Endodermal cell (in vitro differentiated cells): Measurements from ENCODE around the gene PARD3B. TPM values are rescaled to one million over a fixed set of nuclear protein-coding genes. Genes with fewer than 3 reads are reported as not detected.

Source experiments
- DNase-seq: peaks from one replicate; pipeline ENCODE4 v3.0.0-alpha.2; 2017
- H3K27ac ChIP-seq: 2 replicates; pipeline ENCODE4 v1.5.1; 2013; ENCODE audit warnings: mild to moderate bottlenecking, low read depth, low read length, moderate library complexity
- H3K27me3 ChIP-seq: 2 replicates; pipeline ENCODE4 v1.6.1; 2013; ENCODE audit warnings: mild to moderate bottlenecking, low read length, moderate library complexity; ENCODE audit not compliant: insufficient read depth, control insufficient read depth, poor library complexity, severe bottlenecking
- H3K36me3 ChIP-seq: 2 replicates; pipeline ENCODE4 v1.7.0; 2013; ENCODE audit warnings: mild to moderate bottlenecking, low read length, moderate library complexity; ENCODE audit not compliant: control insufficient read depth, insufficient read depth
- H3K4me1 ChIP-seq: one replicate; pipeline ENCODE4 v1.7.0; 2013; ENCODE audit warnings: low read length; ENCODE audit not compliant: control insufficient read depth, insufficient read depth
- H3K4me3 ChIP-seq: 2 replicates; pipeline ENCODE4 v1.5.1; 2013; ENCODE audit warnings: mild to moderate bottlenecking, low read length, moderate library complexity
- H3K9ac ChIP-seq: 2 replicates; pipeline ENCODE4 v1.6.1; 2013; ENCODE audit warnings: mild to moderate bottlenecking, low read length, moderate library complexity; ENCODE audit not compliant: poor library complexity, severe bottlenecking; ENCODE audit errors: extremely low read depth
- H3K9me3 ChIP-seq: 2 replicates; pipeline ENCODE4 v1.6.1; 2013; ENCODE audit warnings: mild to moderate bottlenecking, low read length, moderate library complexity; ENCODE audit not compliant: control insufficient read depth
- H3K27ac Mint-ChIP-seq: 2 replicates; pipeline ENCODE4 v1.8.0; 2020; ENCODE audit warnings: mixed read lengths
- H3K27me3 Mint-ChIP-seq: 2 replicates; pipeline ENCODE4 v1.8.0; 2021; ENCODE audit warnings: mild to moderate bottlenecking, mixed read lengths; ENCODE audit not compliant: insufficient read depth
- H3K36me3 Mint-ChIP-seq: 2 replicates; pipeline ENCODE4 v1.8.0; 2020; ENCODE audit warnings: low read depth, mixed read lengths
- H3K4me1 Mint-ChIP-seq: 2 replicates; pipeline ENCODE4 v1.8.0; 2020; ENCODE audit warnings: mixed read lengths
- H3K4me3 Mint-ChIP-seq: 2 replicates; pipeline ENCODE4 v1.8.0; 2020; ENCODE audit warnings: mild to moderate bottlenecking, moderate library complexity, mixed read lengths
- H3K9me3 Mint-ChIP-seq: 2 replicates; pipeline ENCODE4 v1.8.0; 2020; ENCODE audit warnings: mild to moderate bottlenecking, mixed read lengths
- CTCF ChIP-seq: fragments of 200-600 bp; sonication (generic); conservative IDR thresholded peaks from 2 replicates; pipeline ENCODE4 v1.5.0; 2021; ENCODE audit warnings: antibody characterized with exemption, mild to moderate bottlenecking
- WGBS, 2 experiments: methylation state at CpG; one replicate each; pipeline versions ENCODE4 v1.1.5 to v1.1.7; 2013; ENCODE audit warnings: missing lambda C conversion rate in 2 of 2, mixed read lengths in 1 of 2; ENCODE audit not compliant: insufficient coverage in 1 of 2, insufficient read length in 1 of 2; 5-methylcytosine and 5-hydroxymethylcytosine counted together
- total RNA-seq, 2 donors: library from RNA; stranded (reverse); fragmentation: NEBNext Ultra II Directional in 1 of 2; extraction: Animal tissue kit (Norgen Biotek cat#: 25700) in 1 of 2; gene quantifications; 2 replicates in 1 of 2; 3 replicates in 1 of 2; pipeline ENCODE4 v1.2.1, GENCODE V29; 2021

The PARD3B gene
- total RNA-seq, 2 donors from 2014 or later: 2.5 to 5.6 TPM

GRCh38 chr2:205636549-205637319 is 1091.5 kb downstream of the PARD3B start:
- WGBS, 2 experiments: 84 to 92% methylated on average over 5 to 7 of the region's 7 CpGs
- no peak for TF ChIP-seq CTCF
- H3K36me3 Mint-ChIP-seq: peaks cover 2% of the 10 kb centered on the region
- no peaks in the 10 kb centered on the region for H3K36me3 ChIP-seq
- peaks cover 15% of the 10 kb centered on the region for H3K9me3 Mint-ChIP-seq
- no peak overlapping the region for H3K4me3 Mint-ChIP-seq
- H3K4me1 ChIP-seq: peaks cover 12% of the 10 kb centered on the region
- H3K4me3 ChIP-seq: peak overlapping the region; percentile 19
- no peak overlapping the region for H3K27ac Mint-ChIP-seq
- H3K27me3 ChIP-seq: no peaks in the 10 kb centered on the region
- no peak overlapping the region for H3K27ac ChIP-seq
- H3K4me1 Mint-ChIP-seq: peaks cover 32% of the 10 kb centered on the region
- no peak overlapping the region for H3K9ac ChIP-seq
- peaks cover 5% of the 10 kb centered on the region for H3K9me3 ChIP-seq
- no peak for DNase-seq
- peaks cover 3% of the 10 kb centered on the region for H3K27me3 Mint-ChIP-seq

GRCh38 chr2:205637320-205637602 is 1092.0 kb downstream of the PARD3B start:
- H3K4me1 Mint-ChIP-seq: peaks cover 32% of the 10 kb centered on the region

GRCh38 chr2:205637779-205638503 is 1092.7 kb downstream of the PARD3B start:
- H3K9me3 Mint-ChIP-seq: peaks cover 8% of the 10 kb centered on the region
- no peak overlapping the region for H3K4me3 Mint-ChIP-seq
- peaks cover 5% of the 10 kb centered on the region for H3K9me3 ChIP-seq
- no peak overlapping the region for H3K27ac ChIP-seq
- peaks cover 2% of the 10 kb centered on the region for H3K36me3 Mint-ChIP-seq
- H3K4me1 Mint-ChIP-seq: peaks cover 37% of the 10 kb centered on the region
- H3K27ac Mint-ChIP-seq: no peak overlapping the region
- no peaks in the 10 kb centered on the region for H3K27me3 ChIP-seq
- WGBS, 2 experiments: 81 to 87% methylated on average over 2 to 6 of the region's 6 CpGs
- H3K9ac ChIP-seq: no peak overlapping the region
- TF ChIP-seq CTCF: no peak
- no peaks in the 10 kb centered on the region for H3K36me3 ChIP-seq
- no peak overlapping the region for H3K4me3 ChIP-seq
- H3K27me3 Mint-ChIP-seq: no peaks in the 10 kb centered on the region
- peak; percentile 63 for DNase-seq
- peaks cover 13% of the 10 kb centered on the region for H3K4me1 ChIP-seq

More at GRCh38 chr2:205637320-205637602, 1092.0 kb downstream of the PARD3B start:
- DNase-seq: no peak
- no peak overlapping the region for H3K27ac Mint-ChIP-seq
- no peak for TF ChIP-seq CTCF
- H3K36me3 Mint-ChIP-seq: peaks cover 2% of the 10 kb centered on the region
- Histone ChIP-seq H3K9me3 (peaks cover 5% of the 10 kb centered on the region), H3K27me3 (no peaks in the 10 kb centered on the region), H3K36me3 (no peaks in the 10 kb centered on the region), H3K4me1 (peaks cover 12% of the 10 kb centered on the region), H3K4me3 (no peak overlapping the region), H3K9ac (no peak overlapping the region), H3K27ac (no peak overlapping the region)
- H3K27me3 Mint-ChIP-seq: peaks cover 3% of the 10 kb centered on the region
- H3K9me3 Mint-ChIP-seq: peaks cover 14% of the 10 kb centered on the region
- H3K4me3 Mint-ChIP-seq: no peak overlapping the region
